GM21526 (cell line): Measurements from ENCODE around the gene FGA.

ENCODE experiments used
- ATAC-seq: cut with Tn5 transposase; IDR thresholded peaks from one replicate; pipeline ENCODE4 v1.9.1; 2021; ENCODE audit warnings: moderate library complexity; ENCODE audit not compliant: unreplicated experiment, low FRiP score

Gene FGA

GRCh38 chr4:154545689-154546088 is 44.9 kb downstream of the FGA start:
- no peak for ATAC-seq

DNA sequence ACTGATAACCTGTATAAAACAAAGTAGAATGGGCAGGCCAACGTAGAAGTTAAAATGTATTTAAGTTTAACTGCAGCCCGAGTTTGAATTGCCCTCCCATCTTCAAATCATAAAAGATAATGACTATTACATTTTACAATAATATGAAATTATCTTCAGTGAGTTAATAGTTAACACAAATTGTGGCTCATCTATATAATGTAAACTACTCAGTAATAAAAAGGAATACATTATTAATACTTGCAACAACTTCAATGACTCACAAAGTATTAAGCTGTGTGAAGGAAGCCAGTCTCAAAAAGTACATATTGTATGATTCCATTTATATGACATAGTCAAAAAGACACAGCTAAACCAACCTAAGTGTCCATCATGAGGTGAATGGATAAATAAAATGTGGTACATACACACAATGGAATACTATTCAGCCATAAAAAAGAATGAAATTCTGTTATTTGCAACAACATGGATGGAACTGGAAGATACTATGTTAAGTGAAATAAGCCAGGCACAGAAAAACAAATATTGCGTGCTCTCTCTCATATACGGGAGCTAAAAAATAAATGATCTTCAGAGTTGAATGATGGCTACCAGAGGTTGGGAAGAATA is 48.2 kb downstream of the FGA start:
- no peak for ATAC-seq
